Fibroblast of mammary gland (primary cell): Measurements from ENCODE around the gene NDUFV3.
"Not testable (repeated sequence)": the region's sequence is repeated elsewhere in the genome, so short reads cannot be mapped to it uniquely, and the experiment has no call there.

Experiments
- DNase-seq: peaks from one replicate; pipeline ENCODE4 v3.0.0-alpha.2; 2010; ENCODE audit warnings: low read depth
- H3K4me3 ChIP-seq: 2 replicates; pipeline ENCODE4 v1.5.1; 2011; ENCODE audit warnings: low read depth, mild to moderate bottlenecking, low read length, moderate library complexity; ENCODE audit not compliant: control insufficient read depth
- CTCF ChIP-seq: conservative IDR thresholded peaks from 2 replicates; pipeline ENCODE4 v1.5.1; 2011; ENCODE audit warnings: low read depth, low read length, inconsistent platforms; ENCODE audit not compliant: control insufficient read depth, insufficient read depth

Gene NDUFV3

GRCh38 chr21:42933973-42934372 is 40.9 kb downstream of the NDUFV3 start:
- not testable (repeated sequence) for H3K4me3 ChIP-seq, DNase-seq

GRCh38 chr21:42936360-42936759 is 43.3 kb downstream of the NDUFV3 start:
- H3K4me3 ChIP-seq, DNase-seq: not testable (repeated sequence)

- H3K4me3 ChIP-seq, DNase-seq: not testable (repeated sequence)
These were observed 44.2 kb downstream of the NDUFV3 start for GRCh38 chr21:42937034-42937940.

GRCh38 chr21:42937960-42938605 is 45.0 kb downstream of the NDUFV3 start:
- H3K4me3 ChIP-seq = no peak overlapping the region
- TF ChIP-seq CTCF = no peak
- DNase-seq = no peak

GRCh38 chr21:42938606-42938995 is 45.5 kb downstream of the NDUFV3 start:
- H3K4me3 ChIP-seq, DNase-seq: not testable (repeated sequence)

GRCh38 chr21:42939582-42940413 is 46.7 kb downstream of the NDUFV3 start:
- peak overlapping the region; percentile 8 for H3K4me3 ChIP-seq
- peak; percentile 99 for DNase-seq
- no peak for TF ChIP-seq CTCF

GRCh38 chr21:42941696-42942085 is 48.6 kb downstream of the NDUFV3 start:
- no peak overlapping the region for H3K4me3 ChIP-seq
- no peak for TF ChIP-seq CTCF
- DNase-seq = no peak

- no peak overlapping the region for H3K4me3 ChIP-seq
- peak; percentile 7 for DNase-seq
- no peak for TF ChIP-seq CTCF
These were observed 49.1 kb downstream of the NDUFV3 start for GRCh38 chr21:42942244-42942643.

- H3K4me3 ChIP-seq, DNase-seq: not testable (repeated sequence)
These were observed 56.1 kb downstream of the NDUFV3 start for GRCh38 chr21:42949094-42949755.

GRCh38 chr21:42951193-42951592 is 58.1 kb downstream of the NDUFV3 start:
- not testable (repeated sequence) for H3K4me3 ChIP-seq, DNase-seq
